HepG2 (cell line): ENCODE data around the gene CBLC. TPM values are rescaled to one million over a fixed set of nuclear protein-coding genes. Genes with fewer than 3 reads are reported as not detected.

ENCODE experiments used
- ATAC-seq: fragments of 200-7000 bp; cut with Tn5 transposase; 3 replicates; pipeline ENCODE4 v1.9.1; 2020; ENCODE audit warnings: mild to moderate bottlenecking, moderate library complexity
- BruUV-seq: library from RNA; stranded (reverse); fragments of 400-500 nt; replicated peaks from 2 replicates; lab custom pipeline; 2021; lab: Mats Ljungman, UMichigan
- CTCF ChIA-PET: fragments of 300-600 bp; formaldehyde crosslinking; extraction: SDS; loops from one replicate; lab custom pipeline; 2021; ENCODE audit warnings: low total read pairs, inconsistent platforms, low intra/inter-chr PET ratio; lab: Yijun Ruan, JAX
- POLR2A ChIA-PET: fragments of 350-600 bp; sonication (Branson Sonifier 250); formaldehyde crosslinking; loops from one replicate; lab custom pipeline; 2020; ENCODE audit warnings: antibody characterized with exemption, inconsistent platforms; lab: Yijun Ruan, JAX
- DNase-seq: peaks from one replicate; pipeline ENCODE4 v3.0.0-alpha.2; 2015; ENCODE audit warnings: low spot score
- FAIRE-seq: peaks from 3 replicates; lab custom pipeline; 2011; peaks lifted over from hg19 to GRCh38; lab: Jason Lieb, UNC
- H2AFZ ChIP-seq: one replicate; pipeline ENCODE4 v1.6.1; 2011; ENCODE audit warnings: low read length, inconsistent platforms
- H3K27ac ChIP-seq: fragments of 300-600 bp; 3 replicates; pipeline ENCODE4 v1.8.0; 2011; ENCODE audit warnings: mixed run types, mild to moderate bottlenecking, mixed read lengths, low read length, inconsistent platforms; ENCODE audit not compliant: insufficient read depth; ENCODE audit errors: extremely low read length
- H3K27me3 ChIP-seq, 2 experiments: fragments of 200-600 bp in 1 of 2; 2 replicates in 1 of 2; 3 replicates in 1 of 2; pipeline versions ENCODE4 v1.6.0 to v1.8.0; 2011; ENCODE audit warnings: low read length in 2 of 2, mild to moderate bottlenecking in 2 of 2, moderate library complexity in 2 of 2, inconsistent platforms in 1 of 2; ENCODE audit not compliant: insufficient read depth in 2 of 2, control insufficient read depth in 1 of 2
- H3K36me3 ChIP-seq, 2 experiments: fragments of 200-600 bp in 1 of 2; replicated peaks in 1 of 2; 2 replicates in 1 of 2; 3 replicates in 1 of 2; pipeline versions ENCODE4 v1.5.1 to v1.8.0; 2011; ENCODE audit warnings: low read length in 2 of 2, inconsistent platforms in 1 of 2; ENCODE audit not compliant: insufficient read depth in 2 of 2, control insufficient read depth in 1 of 2
- H3K4me1 ChIP-seq: 2 replicates; pipeline ENCODE4 v1.5.1; 2012; ENCODE audit warnings: low read length, inconsistent platforms; ENCODE audit not compliant: insufficient read depth
- H3K4me2 ChIP-seq: 2 replicates; pipeline ENCODE4 v1.6.0; 2011; ENCODE audit warnings: low read depth, low read length, inconsistent platforms
- H3K4me3 ChIP-seq, 3 experiments: fragments of 200-600 bp in 1 of 3; sonication (generic), shearing (Covaris generic) in 1 of 3; replicated peaks in 1 of 3; 2 replicates each; pipeline ENCODE4 v1.5.1; 2011 to 2016; ENCODE audit warnings: low read length in 3 of 3, inconsistent platforms in 2 of 3, low read depth in 2 of 3, mild to moderate bottlenecking in 2 of 3, control low read depth in 1 of 3, mixed read lengths in 1 of 3; ENCODE audit not compliant: insufficient read depth in 1 of 3
- H3K79me2 ChIP-seq: one replicate; pipeline ENCODE4 v1.6.1; 2011; ENCODE audit warnings: low read length, inconsistent platforms; ENCODE audit not compliant: insufficient read depth
- H3K9ac ChIP-seq: 2 replicates; pipeline ENCODE4 v1.6.0; 2011; ENCODE audit warnings: mild to moderate bottlenecking, low read depth, low read length, inconsistent platforms; ENCODE audit not compliant: insufficient read depth
- H3K9me3 ChIP-seq: 2 replicates; pipeline ENCODE4 v1.5.1; 2012; ENCODE audit warnings: mild to moderate bottlenecking, low read length
- H4K20me1 ChIP-seq: 2 replicates; pipeline ENCODE4 v1.6.0; 2011; ENCODE audit warnings: inconsistent platforms, mild to moderate bottlenecking, low read length, moderate library complexity; ENCODE audit not compliant: insufficient read depth
- CREM ChIP-seq, 2 experiments: sonication (generic) in 1 of 2; formaldehyde crosslinking in 1 of 2; IDR thresholded peaks; 2 replicates each; pipeline versions ENCODE4 v1.4.0 to v1.6.1; 2016 to 2020; ENCODE audit warnings: antibody characterized with exemption in 1 of 2, mild to moderate bottlenecking in 1 of 2, missing genetic modification reagents in 1 of 2
- FOXP1 ChIP-seq, 2 experiments: fragments of 450-650 bp in 1 of 2; IDR thresholded peaks; 2 replicates each; pipeline ENCODE4 v1.6.1; 2017 to 2018; ENCODE audit warnings: antibody characterized with exemption in 1 of 2
- HES4 ChIP-seq: sonication (generic); formaldehyde crosslinking; IDR thresholded peaks from 2 replicates; pipeline ENCODE4 v1.9.0; 2021; ENCODE audit warnings: mild to moderate bottlenecking, missing genetic modification reagents, borderline replicate concordance
- HNF1B ChIP-seq: sonication (generic); formaldehyde crosslinking; IDR thresholded peaks from 2 replicates; pipeline ENCODE4 v1.5.1; 2020; ENCODE audit warnings: mild to moderate bottlenecking, moderate library complexity, missing genetic modification reagents
- NR0B2 ChIP-seq: sonication (generic); formaldehyde crosslinking; IDR thresholded peaks from 2 replicates; pipeline ENCODE4 v1.4.0; 2020; ENCODE audit warnings: mild to moderate bottlenecking, missing genetic modification reagents
- POGZ ChIP-seq: sonication (generic); formaldehyde crosslinking; IDR thresholded peaks from 2 replicates; pipeline ENCODE4 v1.4.0; 2020; ENCODE audit warnings: mild to moderate bottlenecking, missing genetic modification reagents
- THAP9 ChIP-seq: sonication (generic); formaldehyde crosslinking; IDR thresholded peaks from 2 replicates; pipeline ENCODE4; 2020; ENCODE audit warnings: missing genetic modification reagents, mild to moderate bottlenecking, borderline replicate concordance
- XRCC5 ChIP-seq: fragments of 200-400 bp; formaldehyde crosslinking; optimal IDR thresholded peaks from 2 replicates; pipeline ENCODE3; 2017; ENCODE audit warnings: mild to moderate bottlenecking, low read length
- ZMAT3 ChIP-seq: sonication (generic); formaldehyde crosslinking; conservative IDR thresholded peaks from 2 replicates; pipeline ENCODE4 v1.7.0; 2021; ENCODE audit warnings: missing genetic modification reagents
- ZNF232 ChIP-seq: sonication (generic); formaldehyde crosslinking; IDR thresholded peaks from 2 replicates; pipeline ENCODE4 v1.4.0; 2020; ENCODE audit warnings: missing genetic modification reagents, borderline replicate concordance
- ZNF7 ChIP-seq: IDR thresholded peaks from 2 replicates; pipeline ENCODE4 v1.6.1; 2016; ENCODE audit warnings: missing biosample characterization, missing genetic modification reagents
- ZNF709 ChIP-seq: sonication (generic); formaldehyde crosslinking; IDR thresholded peaks from 2 replicates; pipeline ENCODE4 v1.5.0; 2020; ENCODE audit warnings: mild to moderate bottlenecking, missing genetic modification reagents
- WGBS: methylation state at CpG from one replicate; pipeline ENCODE4 v1.1.6; 2017; ENCODE audit warnings: low lambda C conversion rate; 5-methylcytosine and 5-hydroxymethylcytosine counted together
- in situ Hi-C: cut with HindIII; loops from 2 replicates; pipeline ENCODE4 v1.10.0; 2017; ENCODE audit warnings: low pct_unique_long_range_greater_than_20kb; ENCODE audit not compliant: extremely low pct_ligation_motif_present
- intact Hi-C: fragments of 100-400 bp; cut with micrococcal nuclease; formaldehyde crosslinking; loops from one replicate; pipeline ENCODE4 v1.10.0; 2022; ENCODE audit not compliant: unreplicated experiment
- polyA plus RNA-seq, 8 experiments: library from polyadenylated mRNA; depleted of rRNA in 3 of 8; stranded (reverse) in 7 of 8; unstranded in 1 of 8; fragments of >200 nt; fragmentation: Illumina TruSeq in 4 of 8; extraction: Trizol in 4 of 8; gene quantifications; 2 replicates each; pipeline versions ENCODE4 v1.2.1 to v1.2.3, GENCODE V29; 2011 to 2016; ENCODE audit warnings: low read depth in 4 of 8, missing spikeins in 1 of 8, mixed read lengths in 1 of 8; ENCODE audit not compliant: insufficient read depth in 1 of 8
- total RNA-seq, 5 experiments: library from RNA; depleted of rRNA; stranded (reverse); fragments of >200 nt; fragmentation: Illumina TruSeq; extraction: Trizol; gene quantifications; 2 replicates each; pipeline ENCODE4 v1.2.3, GENCODE V29; 2016; ENCODE audit warnings: low read depth in 1 of 5

The CBLC gene
- total and polyA plus RNA-seq, 2 of the 13 experiments (the other 11 are each of a cell fraction or from before 2014, with no cell fraction given), result 1.8 to 2.6 TPM

- in situ Hi-C loops (loop anchor here (10.0 kb wide), 1 partner anchor 46 kb away; no protein-coding TSS in a partner anchor), intact Hi-C loops (loop anchor here (10.0 kb wide), 1 partner anchor 114 kb away; the partner anchor contains the start of gene CLPTM1)
- no peaks in the 10 kb centered on the region for H3K36me3 ChIP-seq
- ChIA-PET CTCF (interaction anchor here (1.2 kb wide), 1 partner anchor 58 kb away, joined by 3 read pairs; no protein-coding TSS in a partner anchor), POLR2A (interaction anchor here (0.6 to 1.5 kb wide), 2 partner anchors 18 to 34 kb away, joined by 3 to 5 read pairs; no protein-coding TSS in a partner anchor)
- H2AFZ ChIP-seq, result no peak overlapping the region
- H3K9me3 ChIP-seq, result no peaks in the 10 kb centered on the region
- H3K4me1 ChIP-seq, result peaks cover 23% of the 10 kb centered on the region
- H3K27ac ChIP-seq, result no peak overlapping the region
- no peaks in the 10 kb centered on the region for H3K27me3 ChIP-seq
- no peak overlapping the region for H3K4me3 ChIP-seq
- H3K9ac ChIP-seq, result no peak overlapping the region
- FAIRE-seq (no peak), ATAC-seq (no peak), DNase-seq (no peak)
- H3K4me2 ChIP-seq, result no peak overlapping the region
- 37% methylated on average over 3 of the region's 3 CpGs for WGBS
- peaks cover under 1% of the 10 kb centered on the region for H3K79me2 ChIP-seq
- no TSS peak for BruUV-seq
- TF ChIP-seq FOXP1 (IDR thresholded peaks at IDR 0.05) (no peak), FOXP1 (CRISPR knock-in tag; IDR thresholded peaks at IDR 0.05) (no peak)
- no peaks in the 10 kb centered on the region for H4K20me1 ChIP-seq
Observed at GRCh38 chr19:44841231-44841630, 63.5 kb downstream of the CBLC start.

- Histone ChIP-seq H2AFZ (no peak overlapping the region), H3K4me2 (peak overlapping the region; percentile 92), H3K9ac (peak overlapping the region; percentile 65; the same call in 1 of the 2 replicates), H4K20me1 (peaks cover 23% of the 10 kb centered on the region), H3K27ac (peak overlapping the region; percentile 76), H3K4me3 (peak overlapping the region; percentile 65 to 79 (median 76)), H3K36me3 (peaks cover 0 to 4% of the 10 kb centered on the region in 2 experiments; a peak in 1 of 5 replicates), H3K9me3 (no peaks in the 10 kb centered on the region), H3K4me1 (peaks cover 42% of the 10 kb centered on the region), H3K27me3 (no peaks in the 10 kb centered on the region; a peak in 1 of 5 replicates), H3K79me2 (peaks cover 41% of the 10 kb centered on the region)
- WGBS, result 9% methylated on average over 12 of the region's 12 CpGs
- ATAC-seq (peak; percentile 1; the same call in 1 of the 3 replicates), DNase-seq (no peak), FAIRE-seq (no peak)
- intact Hi-C loops (loop anchor here (1.0 to 10.0 kb wide), 5 partner anchors 37 to 156 kb away; partner anchors contain the start of gene CLPTM1), in situ Hi-C loops (loop anchor here (5.0 to 10.0 kb wide), 2 partner anchors 50 to 158 kb away; no protein-coding TSS in a partner anchor)
- no TSS peak for BruUV-seq
- ChIA-PET POLR2A (interaction anchor here (0.6 to 2.0 kb wide), 20 partner anchors 12 to 1045 kb away, joined by 3 to 23 read pairs (median 4); partner anchors contain the start of genes CLPTM1 and TOMM40), CTCF (interaction anchor here (1.1 to 3.8 kb wide), 10 partner anchors 37 to 156 kb away, joined by 3 to 50 read pairs (median 4); partner anchors contain the start of gene CBLC)
- TF ChIP-seq CREM (IDR thresholded peaks at IDR 0.05) (no peak), CREM (CRISPR knock-in tag; IDR thresholded peaks at IDR 0.05) (no peak), ZNF232 (CRISPR knock-in tag) (no peak), HES4 (CRISPR knock-in tag) (0 out of 2 replicates have a peak, but pooled peaks have one; percentile 12), HNF1B (CRISPR knock-in tag) (no peak), ZNF709 (CRISPR knock-in tag) (no peak), ZNF7 (CRISPR knock-in tag) (no peak), POGZ (CRISPR knock-in tag) (no peak), THAP9 (CRISPR knock-in tag) (peak; percentile 99), NR0B2 (CRISPR knock-in tag) (no peak), XRCC5 (no peak), ZMAT3 (CRISPR knock-in tag) (no peak)
Observed at GRCh38 chr19:44845286-44845611, 67.6 kb downstream of the CBLC start.
